NCI-H2081 treated with DMSO at 0.1 percent for 48 hours (cell line): ENCODE measurements around the gene NAA40.

ENCODE experiments used
- DNase-seq: peaks from one replicate; lab custom pipeline; 2025; lab: John Stamatoyannopoulos, UW

NAA40 gene

DNA sequence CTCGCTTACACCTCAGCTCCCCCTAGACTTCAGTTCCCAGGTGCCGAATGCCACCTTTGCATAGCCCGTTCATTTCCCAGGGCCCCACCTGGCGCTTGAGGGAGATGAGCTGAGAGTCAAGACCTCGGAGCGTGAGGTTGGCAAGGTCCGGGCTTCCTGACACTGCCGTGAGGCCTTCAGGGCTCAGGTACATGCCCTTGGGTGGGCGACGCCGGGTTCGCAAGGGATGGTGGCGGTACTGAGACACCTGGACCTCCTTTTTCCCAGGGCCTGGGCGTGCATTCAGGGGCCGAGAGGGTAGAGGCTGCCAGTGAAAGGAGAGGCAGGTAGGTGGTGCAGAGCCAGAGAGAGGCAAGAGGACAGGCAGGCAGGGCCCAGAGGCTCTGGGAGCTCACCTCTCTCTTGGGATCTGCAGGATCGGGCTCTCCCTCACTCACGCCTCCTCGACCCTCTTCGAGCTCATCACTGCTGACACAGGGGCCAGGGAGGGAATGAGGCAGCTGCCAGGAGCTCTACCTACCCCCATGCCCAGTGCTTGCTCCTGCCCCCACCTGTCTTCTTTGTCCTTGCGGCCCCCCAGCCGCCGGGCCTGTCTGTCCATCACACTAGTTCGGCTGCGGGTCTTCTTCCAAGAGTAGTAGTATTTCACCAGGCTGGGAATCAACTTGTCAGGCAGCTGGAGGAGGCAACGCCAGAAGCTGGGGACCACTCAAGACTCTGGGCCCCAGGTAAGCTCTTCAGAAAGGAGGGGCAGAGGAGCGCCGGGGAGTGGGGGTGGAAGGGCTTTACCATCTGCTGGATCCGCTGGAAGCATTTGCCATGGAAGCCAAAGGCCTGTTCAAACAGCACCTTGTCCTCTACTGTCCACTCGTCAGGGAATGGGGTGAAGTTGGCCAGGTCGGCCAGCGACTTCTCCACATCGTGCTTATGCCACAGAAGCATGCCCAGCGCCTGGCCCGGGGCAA, 24.7 kb upstream of the NAA40 start:
- DNase-seq: no peak

DNA sequence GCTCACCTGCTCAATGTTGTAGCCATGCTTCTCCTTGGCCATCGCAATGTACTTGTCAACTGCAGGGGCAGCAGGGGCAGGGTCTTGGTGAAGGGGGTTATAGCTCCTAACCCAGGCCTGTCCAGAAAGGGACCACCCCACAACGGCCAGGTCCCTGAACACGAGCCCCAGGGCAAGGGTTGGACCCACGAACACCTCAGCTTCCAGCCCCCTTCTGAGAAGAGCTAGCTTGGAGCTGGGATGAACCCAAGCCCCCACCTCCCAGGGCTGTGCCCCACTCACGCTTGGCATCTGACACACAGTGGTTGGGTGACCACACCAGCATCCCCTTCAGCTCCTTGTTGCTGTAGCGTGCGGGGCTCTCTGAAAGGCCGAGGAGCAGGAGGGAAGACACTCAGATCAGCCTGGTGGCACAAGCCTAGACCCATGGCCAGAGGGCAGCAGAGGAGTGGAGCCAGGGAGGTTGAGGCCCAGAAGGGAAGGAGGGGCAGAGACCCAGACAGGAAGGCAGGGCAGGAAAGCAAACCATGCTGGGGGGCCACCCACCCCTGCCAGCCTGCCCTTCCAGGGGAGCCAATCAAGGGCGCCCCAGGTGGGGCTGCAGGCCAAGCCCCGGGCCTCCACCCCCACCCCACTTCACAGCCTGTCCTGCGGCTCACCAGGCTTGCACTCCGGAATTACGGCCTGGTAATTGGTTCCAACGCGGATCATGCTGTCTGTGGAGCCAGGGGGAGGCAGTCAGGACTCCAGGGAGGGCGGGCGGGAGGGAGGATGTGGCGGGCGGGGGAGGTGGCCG, 23.7 kb upstream of the NAA40 start:
- no peak for DNase-seq

DNA sequence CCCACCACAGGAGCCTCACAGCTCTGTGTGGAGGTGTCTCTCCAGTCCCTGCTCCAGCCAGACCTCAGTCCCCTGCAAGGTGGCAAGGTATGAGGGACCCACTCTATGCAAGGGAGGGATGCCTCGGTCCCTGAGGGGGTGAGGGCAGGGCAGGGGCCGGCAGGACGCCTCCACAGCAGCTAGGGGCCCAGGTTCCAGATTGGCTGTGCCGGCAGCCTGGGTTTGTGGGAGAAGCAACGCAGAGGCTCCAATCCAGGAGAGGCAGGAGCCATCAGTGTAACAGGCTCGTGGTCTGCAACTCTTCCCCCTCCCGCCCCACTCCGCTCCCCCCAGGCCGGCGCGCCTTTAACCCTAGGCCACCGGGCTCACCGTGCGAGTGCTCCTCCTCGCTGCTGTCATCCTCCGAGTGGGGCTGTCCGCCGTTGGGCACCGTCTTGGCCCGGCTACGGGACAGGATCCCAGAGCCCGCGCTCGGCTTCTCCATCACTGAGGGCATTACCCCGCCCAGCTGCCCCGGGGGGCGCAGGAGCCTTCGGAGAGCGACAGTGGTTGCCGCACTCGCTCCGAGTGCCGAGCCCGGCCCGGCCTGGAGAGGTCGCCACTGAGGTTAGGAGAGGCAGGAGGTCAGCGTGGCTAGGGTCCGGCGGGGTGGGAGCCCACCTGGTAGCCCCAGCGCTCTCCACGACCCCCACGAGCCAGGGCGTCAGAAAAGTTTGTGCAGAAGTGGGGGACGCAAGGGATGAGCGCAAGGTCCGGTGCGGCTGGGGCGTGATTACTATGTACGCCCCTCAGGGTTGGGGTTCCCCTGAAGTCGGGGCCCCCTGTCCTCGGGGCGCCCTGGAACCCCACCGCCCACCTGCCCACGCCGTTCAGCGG, 22.6 kb upstream of the NAA40 start:
- no peak for DNase-seq

DNA sequence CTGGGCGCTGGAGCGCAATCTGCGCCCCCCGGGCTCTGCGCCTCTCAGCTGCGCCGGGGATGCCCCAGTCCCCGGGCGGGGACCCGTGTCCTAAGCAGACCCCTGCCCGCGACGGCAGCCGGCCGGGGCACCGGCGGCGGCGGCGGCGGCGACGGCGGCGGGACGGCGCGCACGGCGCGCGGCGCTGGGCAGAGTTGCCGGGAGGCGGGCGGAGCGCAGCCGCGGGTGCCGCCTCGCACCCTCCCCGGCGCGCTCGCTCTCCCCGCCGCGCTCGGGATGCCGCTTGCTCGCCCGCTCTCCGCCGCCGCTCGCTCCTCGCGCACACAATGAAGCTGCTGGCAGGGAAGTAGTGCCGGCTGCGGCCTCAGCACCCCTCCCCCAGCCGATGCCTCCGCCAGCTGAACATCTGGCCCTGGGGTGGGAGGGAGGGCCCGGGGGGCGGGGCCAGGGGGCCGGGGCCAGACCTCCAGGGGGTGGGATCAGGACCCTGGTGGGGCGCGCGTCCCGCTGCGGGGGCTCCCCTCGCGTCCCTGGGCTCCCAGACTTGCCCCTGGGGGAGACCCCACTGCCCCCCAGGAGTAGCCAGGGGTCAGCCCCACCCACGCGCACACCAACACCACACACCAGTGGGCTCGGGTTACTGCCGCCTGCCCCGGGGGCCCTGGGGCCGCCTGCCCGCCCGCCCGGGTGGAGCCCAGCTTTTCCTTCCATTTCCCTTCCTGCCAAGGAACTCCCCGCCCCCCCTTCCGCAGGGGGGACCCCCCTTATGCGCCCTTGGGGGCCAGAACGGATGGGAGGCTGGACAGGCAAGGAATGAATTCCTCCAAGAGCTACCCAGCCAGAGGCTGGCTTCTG, 21.7 kb upstream of the NAA40 start, which contains the start of gene RCOR2:
RCOR2 (minus strand) TSS at position 328 of the 855 bp plus-strand sequence. CDS start 708 bp downstream, outside the sequence.
- no peak for DNase-seq

GRCh38 chr11:63917692-63918506, 20.9 kb upstream of the NAA40 start:
- no peak for DNase-seq

DNA sequence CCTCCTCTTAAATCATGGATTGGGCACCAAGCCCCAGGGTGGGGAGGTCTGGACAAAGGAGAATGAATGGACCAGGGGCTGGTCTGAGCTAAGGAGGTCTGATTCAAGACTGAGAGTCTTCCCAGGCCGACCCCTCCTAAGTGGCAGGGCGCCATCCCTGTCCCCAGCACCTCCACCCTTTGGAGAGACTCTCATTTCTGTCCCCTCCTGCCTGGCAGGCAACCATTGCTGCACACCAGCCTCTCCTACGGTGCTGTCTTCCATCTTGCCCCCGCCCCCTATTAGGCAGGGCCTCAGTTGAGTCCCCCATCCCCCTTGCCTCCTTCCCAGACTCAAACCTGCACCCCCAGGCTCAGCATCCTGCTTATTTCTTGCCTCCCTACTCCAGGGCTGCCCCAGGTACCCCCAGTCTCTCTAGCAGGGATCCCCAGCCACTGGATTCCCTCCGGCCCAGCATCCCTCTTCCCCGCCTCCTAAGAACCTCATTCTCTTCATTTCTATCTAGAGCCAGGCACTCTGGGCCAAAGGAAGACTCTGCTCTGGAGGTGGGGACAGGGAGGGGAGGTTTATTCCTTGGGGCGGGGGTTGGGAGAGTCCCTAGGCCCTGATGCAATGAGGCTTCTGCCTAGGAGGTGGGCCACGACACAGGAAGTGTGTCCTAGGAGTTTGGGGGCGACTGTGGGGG, 20.2 kb upstream of the NAA40 start:
- no peak for DNase-seq

GRCh38 chr11:63919267-63920125, 19.3 kb upstream of the NAA40 start:
- no peak for DNase-seq

- DNase-seq: no peak
These were observed 18.5 kb upstream of the NAA40 start for GRCh38 chr11:63920126-63920938.

- DNase-seq: no peak
These were observed 17.8 kb upstream of the NAA40 start for GRCh38 chr11:63920939-63921417.

DNA sequence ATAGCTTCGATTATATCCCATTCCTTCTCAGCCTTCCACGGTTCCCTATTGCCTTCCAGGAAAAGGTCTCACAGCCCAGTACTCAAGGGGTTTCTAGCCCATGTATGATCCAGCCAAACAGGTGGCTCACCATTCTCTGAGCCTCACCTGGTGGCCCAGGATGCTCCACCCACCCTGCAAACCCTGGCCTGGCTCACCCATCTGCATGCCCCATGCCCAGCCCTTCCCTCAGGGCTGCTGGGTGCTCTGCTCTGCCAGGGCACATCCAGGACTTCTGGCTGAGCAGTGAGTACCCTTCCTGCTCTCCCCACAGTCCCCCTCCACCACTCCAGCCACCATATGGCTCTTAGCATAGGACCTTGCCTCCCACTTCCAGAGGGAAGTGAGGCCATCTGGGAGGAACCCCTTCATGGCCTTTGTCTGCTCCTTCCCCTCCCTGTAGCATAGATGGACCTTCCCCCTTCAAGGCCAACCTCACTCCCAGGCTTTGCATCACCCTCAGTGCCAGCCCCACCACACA, 16.1 kb upstream of the NAA40 start:
- DNase-seq: no peak

DNA sequence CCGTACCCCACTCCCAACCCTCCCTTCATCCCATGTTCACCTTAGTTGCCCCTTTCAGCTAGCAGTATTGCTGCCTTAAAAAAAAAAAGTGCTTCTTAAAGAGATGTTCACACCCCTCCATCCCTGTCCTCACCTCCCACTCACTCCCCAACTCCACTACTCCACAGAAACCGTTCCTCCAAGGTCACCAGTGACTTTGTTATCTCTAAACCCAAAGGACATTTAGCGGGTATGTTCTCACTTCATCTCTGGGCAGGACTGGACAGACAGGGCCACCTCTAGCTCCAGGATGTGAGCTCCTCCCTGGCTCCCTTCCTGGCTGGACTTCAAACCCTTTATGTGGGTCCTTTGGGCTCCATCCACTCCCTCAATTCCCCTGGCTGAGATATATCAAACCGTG, 15.5 kb upstream of the NAA40 start:
- DNase-seq: no peak

- no peak for DNase-seq
These were observed 9.2 kb upstream of the NAA40 start for GRCh38 chr11:63929616-63930015.

- DNase-seq: no peak
These were observed 7.8 kb upstream of the NAA40 start for GRCh38 chr11:63931045-63931444.

DNA sequence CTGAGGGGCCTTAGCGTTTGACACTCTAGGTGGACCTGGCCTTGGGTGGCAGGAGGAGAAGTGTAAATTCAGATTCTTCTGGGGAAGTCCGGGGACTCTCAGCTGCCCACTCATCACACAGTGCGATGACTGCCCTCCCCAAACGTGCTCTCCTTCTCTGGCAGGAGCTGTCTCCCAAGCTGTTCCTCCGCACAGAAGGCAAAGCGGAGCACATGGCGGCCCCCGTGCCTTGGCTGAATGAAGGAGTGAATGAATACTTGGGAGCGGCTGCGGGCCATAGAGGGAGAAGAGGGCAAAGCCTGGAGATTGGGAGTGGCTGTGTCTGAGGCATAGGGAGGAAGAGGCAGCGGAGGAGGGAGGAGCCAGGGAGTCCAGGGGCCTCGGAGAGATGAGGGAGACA, 6.9 kb upstream of the NAA40 start:
- DNase-seq: no peak

DNA sequence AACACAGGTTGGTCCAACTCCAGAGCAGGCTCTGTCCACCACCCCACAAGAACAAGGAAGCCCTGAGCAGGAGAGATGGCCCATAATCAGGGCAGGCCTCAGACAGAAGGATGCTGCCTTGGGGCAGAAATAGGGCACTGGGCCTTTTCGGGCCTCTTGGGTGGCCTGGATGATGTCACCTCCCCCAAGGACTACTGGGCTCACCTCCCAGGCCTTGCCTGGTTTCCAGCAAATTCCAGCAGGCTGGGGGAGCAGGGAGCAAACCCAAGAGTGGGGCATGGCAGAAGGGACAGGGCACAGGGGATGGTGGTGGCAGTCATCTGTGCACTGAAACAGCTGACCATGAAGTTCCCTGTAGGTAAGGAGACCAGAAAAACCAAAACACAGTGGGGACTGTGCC, 5.3 kb upstream of the NAA40 start:
- no peak for DNase-seq

- no peak for DNase-seq
These were observed 906 bp upstream of the NAA40 start for GRCh38 chr11:63937713-63938478.
